ENCODE measurements around the gene LCE3D.

The LCE3D gene, protein sequence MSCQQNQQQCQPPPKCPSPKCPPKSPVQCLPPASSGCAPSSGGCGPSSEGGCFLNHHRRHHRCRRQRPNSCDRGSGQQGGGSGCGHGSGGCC

DNA sequence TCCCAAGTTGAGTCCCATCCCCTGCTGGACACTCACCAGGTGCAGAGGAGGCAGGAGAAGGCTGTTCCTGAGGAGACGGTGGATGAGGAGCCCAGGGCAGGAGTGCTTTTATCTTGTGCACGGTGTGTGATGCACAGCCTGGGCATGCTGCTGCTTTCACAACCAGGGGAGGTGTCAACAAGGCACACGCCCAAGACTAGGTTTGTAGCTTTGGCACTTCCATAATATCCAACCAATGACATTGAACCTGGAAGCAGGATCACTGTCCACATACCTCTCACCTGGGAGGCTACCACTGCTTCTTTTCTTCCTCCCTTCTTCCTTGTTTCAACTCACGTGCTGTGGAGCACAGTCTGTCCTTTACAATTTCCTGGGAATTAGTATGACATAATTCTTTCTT, at the start of gene LCE3D:
TSS of gene LCE3D (minus strand) at position 84 of the 400 bp plus-strand sequence. CDS start 580 bp downstream, outside the sequence.
- Histone ChIP-seq H3K9ac (ENCODE audit: low read depth in 1 of 2, low read length in 2 of 2) (no peak within 1 kb of the TSS), H3K4me3 (ENCODE audit: low read depth in 1 of 2, low read length in 2 of 2) (no peak within 1 kb of the TSS), H3K27ac (ENCODE audit: low read depth, low read length) (no peak within 1 kb of the TSS), H3K9me3 (ENCODE audit: control insufficient read depth in 1 of 2, low read length in 2 of 2) (no peaks in the 10 kb centered on the region), H3K27me3 (ENCODE audit: control insufficient read depth in 1 of 2, insufficient read depth in 2 of 2, low read length in 2 of 2) (no peaks in the 10 kb centered on the region), H3K36me3 (ENCODE audit: control insufficient read depth in 1 of 2, insufficient read depth in 2 of 2, low read length in 2 of 2) (no peaks in the 10 kb centered on the region), H3K4me1 (ENCODE audit: control insufficient read depth in 1 of 2, insufficient read depth in 2 of 2, low read length in 2 of 2) (no peaks in the 10 kb centered on the region)

DNA sequence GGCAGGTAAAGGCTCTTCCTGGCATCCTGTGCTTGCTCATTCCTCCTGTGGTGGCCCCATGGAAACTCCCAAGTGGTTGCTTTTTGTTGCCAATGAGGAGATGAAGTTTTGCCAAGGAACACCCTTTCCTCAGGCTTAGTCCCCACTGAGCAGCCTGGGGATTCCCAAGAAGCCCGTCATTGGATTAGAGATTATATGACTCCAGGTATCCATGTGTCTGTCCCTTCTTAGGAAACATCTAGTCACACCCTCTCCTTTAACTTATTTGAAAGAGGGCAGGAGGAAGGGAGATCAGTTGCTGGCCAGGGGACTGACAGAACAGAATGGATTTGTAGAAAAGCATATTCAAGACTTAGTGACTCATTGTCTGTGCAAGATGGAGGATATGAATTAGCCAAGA, 46.4 kb upstream of the LCE3D start:
- Histone ChIP-seq H3K4me1 (ENCODE audit: control insufficient read depth in 1 of 2, insufficient read depth in 2 of 2, low read length in 2 of 2) (no peaks in the 10 kb centered on the region), H3K36me3 (ENCODE audit: control insufficient read depth in 1 of 2, insufficient read depth in 2 of 2, low read length in 2 of 2) (no peaks in the 10 kb centered on the region), H3K27ac (ENCODE audit: low read depth, low read length) (no peak overlapping the region), H3K9me3 (ENCODE audit: control insufficient read depth in 1 of 2, low read length in 2 of 2) (no peaks in the 10 kb centered on the region), H3K4me3 (ENCODE audit: low read depth in 1 of 2, low read length in 2 of 2) (no peak overlapping the region), H3K9ac (ENCODE audit: low read depth in 1 of 2, low read length in 2 of 2) (no peak overlapping the region), H3K27me3 (ENCODE audit: control insufficient read depth in 1 of 2, insufficient read depth in 2 of 2, low read length in 2 of 2) (no peaks in the 10 kb centered on the region)

- H3K36me3 ChIP-seq (ENCODE audit: control insufficient read depth in 1 of 2, insufficient read depth in 2 of 2, low read length in 2 of 2), result no peaks in the 10 kb centered on the region
- no peak overlapping the region for H3K27ac ChIP-seq (ENCODE audit: low read depth, low read length)
- peaks cover 3 to 16% of the 10 kb centered on the region in 2 donors for H3K9me3 ChIP-seq (ENCODE audit: control insufficient read depth in 1 of 2, low read length in 2 of 2)
- no peaks in the 10 kb centered on the region for H3K4me1 ChIP-seq (ENCODE audit: control insufficient read depth in 1 of 2, insufficient read depth in 2 of 2, low read length in 2 of 2)
- H3K27me3 ChIP-seq (ENCODE audit: control insufficient read depth in 1 of 2, insufficient read depth in 2 of 2, low read length in 2 of 2), result no peaks in the 10 kb centered on the region
- H3K4me3 ChIP-seq (ENCODE audit: low read depth in 1 of 2, low read length in 2 of 2), result no peak overlapping the region
- no peak overlapping the region for H3K9ac ChIP-seq (ENCODE audit: low read depth in 1 of 2, low read length in 2 of 2)
Observed at GRCh38 chr1:152623203-152623844, 43.0 kb upstream of the LCE3D start.

DNA sequence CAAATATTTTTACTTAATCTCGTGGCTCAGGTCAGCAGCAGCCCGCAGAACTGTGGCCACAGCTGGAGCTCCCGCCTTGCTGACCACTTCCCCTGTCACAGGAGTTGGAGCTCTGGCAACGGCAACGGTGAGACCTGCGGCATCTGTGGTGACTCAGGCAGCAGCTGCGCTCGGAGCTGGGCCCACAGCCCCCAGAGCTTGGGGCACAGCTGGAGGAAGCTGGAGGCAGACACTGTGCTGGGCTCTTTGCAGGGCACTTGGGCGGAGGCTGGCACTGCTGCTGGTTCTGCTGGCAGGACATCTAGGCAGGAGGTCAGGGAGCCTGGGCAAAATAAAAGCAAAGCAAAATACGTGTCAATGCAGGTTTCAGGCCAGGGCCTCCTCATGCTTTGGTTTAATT, 42.5 kb upstream of the LCE3D start, which contains the start of gene LCE3A:
TSS of gene LCE3A (minus strand) at position 301 of the 400 bp plus-strand sequence. CDS start at position 301, 0 bp downstream.
- Histone ChIP-seq H3K27me3 (ENCODE audit: control insufficient read depth in 1 of 2, insufficient read depth in 2 of 2, low read length in 2 of 2) (no peaks in the 10 kb centered on the region), H3K27ac (ENCODE audit: low read depth, low read length) (no peak within 1 kb of the TSS)

GRCh38 chr1:152621993-152622392, 41.7 kb upstream of the LCE3D start:
- Histone ChIP-seq H3K27me3 (ENCODE audit: control insufficient read depth in 1 of 2, insufficient read depth in 2 of 2, low read length in 2 of 2) (no peaks in the 10 kb centered on the region), H3K9me3 (ENCODE audit: control insufficient read depth in 1 of 2, low read length in 2 of 2) (peaks cover 4 to 17% of the 10 kb centered on the region in 2 donors), H3K4me1 (ENCODE audit: control insufficient read depth in 1 of 2, insufficient read depth in 2 of 2, low read length in 2 of 2) (no peaks in the 10 kb centered on the region), H3K9ac (ENCODE audit: low read depth in 1 of 2, low read length in 2 of 2) (no peak overlapping the region), H3K4me3 (ENCODE audit: low read depth in 1 of 2, low read length in 2 of 2) (no peak overlapping the region), H3K36me3 (ENCODE audit: control insufficient read depth in 1 of 2, insufficient read depth in 2 of 2, low read length in 2 of 2) (no peaks in the 10 kb centered on the region), H3K27ac (ENCODE audit: low read depth, low read length) (no peak overlapping the region)

More for the DNA sequence above, 42.5 kb upstream of the LCE3D start, which contains the start of gene LCE3A:
- Histone ChIP-seq H3K9ac (ENCODE audit: low read depth in 1 of 2, low read length in 2 of 2) (no peak within 1 kb of the TSS), H3K4me3 (ENCODE audit: low read depth in 1 of 2, low read length in 2 of 2) (no peak within 1 kb of the TSS), H3K9me3 (ENCODE audit: control insufficient read depth in 1 of 2, low read length in 2 of 2) (peaks cover 4 to 17% of the 10 kb centered on the region in 2 donors), H3K36me3 (ENCODE audit: control insufficient read depth in 1 of 2, insufficient read depth in 2 of 2, low read length in 2 of 2) (no peaks in the 10 kb centered on the region), H3K4me1 (ENCODE audit: control insufficient read depth in 1 of 2, insufficient read depth in 2 of 2, low read length in 2 of 2) (no peaks in the 10 kb centered on the region)

- no peaks in the 10 kb centered on the region for H3K27me3 ChIP-seq (ENCODE audit: control insufficient read depth in 1 of 2, insufficient read depth in 2 of 2, low read length in 2 of 2)
- no peak within 1 kb of the TSS for H3K9ac ChIP-seq (ENCODE audit: low read depth in 1 of 2, low read length in 2 of 2)
- peaks cover 3% of the 10 kb centered on the region in 2 donors for H3K9me3 ChIP-seq (ENCODE audit: control insufficient read depth in 1 of 2, low read length in 2 of 2)
- H3K4me1 ChIP-seq (ENCODE audit: control insufficient read depth in 1 of 2, insufficient read depth in 2 of 2, low read length in 2 of 2), result no peaks in the 10 kb centered on the region
- no peak within 1 kb of the TSS for H3K4me3 ChIP-seq (ENCODE audit: low read depth in 1 of 2, low read length in 2 of 2)
- H3K36me3 ChIP-seq (ENCODE audit: control insufficient read depth in 1 of 2, insufficient read depth in 2 of 2, low read length in 2 of 2), result no peaks in the 10 kb centered on the region
- no peak within 1 kb of the TSS for H3K27ac ChIP-seq (ENCODE audit: low read depth, low read length)
Observed at GRCh38 chr1:152613511-152613910, 33.2 kb upstream of the LCE3D start, which contains the start of gene LCE3B. LCE3B (plus strand) TSS chr1:152613811; CDS start chr1:152613811, 0 bp downstream.

- Histone ChIP-seq H3K27ac (ENCODE audit: low read depth, low read length) (no peak within 1 kb of the TSS), H3K4me1 (ENCODE audit: control insufficient read depth in 1 of 2, insufficient read depth in 2 of 2, low read length in 2 of 2) (no peaks in the 10 kb centered on the region), H3K4me3 (ENCODE audit: low read depth in 1 of 2, low read length in 2 of 2) (no peak within 1 kb of the TSS), H3K9ac (ENCODE audit: low read depth in 1 of 2, low read length in 2 of 2) (no peak within 1 kb of the TSS), H3K36me3 (ENCODE audit: control insufficient read depth in 1 of 2, insufficient read depth in 2 of 2, low read length in 2 of 2) (no peaks in the 10 kb centered on the region), H3K9me3 (ENCODE audit: control insufficient read depth in 1 of 2, low read length in 2 of 2) (no peaks in the 10 kb centered on the region), H3K27me3 (ENCODE audit: control insufficient read depth in 1 of 2, insufficient read depth in 2 of 2, low read length in 2 of 2) (no peaks in the 10 kb centered on the region)
Observed at GRCh38 chr1:152599934-152600333, 19.6 kb upstream of the LCE3D start, which contains the start of gene LCE3C. LCE3C (plus strand) TSS chr1:152600234; CDS start chr1:152600732, 498 bp downstream.

GRCh38 chr1:152596986-152597385, 16.7 kb upstream of the LCE3D start:
- Histone ChIP-seq H3K36me3 (ENCODE audit: control insufficient read depth in 1 of 2, insufficient read depth in 2 of 2, low read length in 2 of 2) (no peaks in the 10 kb centered on the region), H3K9ac (ENCODE audit: low read depth in 1 of 2, low read length in 2 of 2) (no peak overlapping the region), H3K4me3 (ENCODE audit: low read depth in 1 of 2, low read length in 2 of 2) (no peak overlapping the region), H3K27ac (ENCODE audit: low read depth, low read length) (no peak overlapping the region), H3K4me1 (ENCODE audit: control insufficient read depth in 1 of 2, insufficient read depth in 2 of 2, low read length in 2 of 2) (no peaks in the 10 kb centered on the region), H3K27me3 (ENCODE audit: control insufficient read depth in 1 of 2, insufficient read depth in 2 of 2, low read length in 2 of 2) (no peaks in the 10 kb centered on the region), H3K9me3 (ENCODE audit: control insufficient read depth in 1 of 2, low read length in 2 of 2) (no peaks in the 10 kb centered on the region)

- Histone ChIP-seq H3K36me3 (ENCODE audit: control insufficient read depth in 1 of 2, insufficient read depth in 2 of 2, low read length in 2 of 2) (no peaks in the 10 kb centered on the region), H3K27me3 (ENCODE audit: control insufficient read depth in 1 of 2, insufficient read depth in 2 of 2, low read length in 2 of 2) (no peaks in the 10 kb centered on the region), H3K4me3 (ENCODE audit: low read depth in 1 of 2, low read length in 2 of 2) (no peak overlapping the region), H3K27ac (ENCODE audit: low read depth, low read length) (no peak overlapping the region), H3K9me3 (ENCODE audit: control insufficient read depth in 1 of 2, low read length in 2 of 2) (no peaks in the 10 kb centered on the region), H3K4me1 (ENCODE audit: control insufficient read depth in 1 of 2, insufficient read depth in 2 of 2, low read length in 2 of 2) (no peaks in the 10 kb centered on the region), H3K9ac (ENCODE audit: low read depth in 1 of 2, low read length in 2 of 2) (no peak overlapping the region)
Observed at GRCh38 chr1:152585586-152585985, 5.3 kb upstream of the LCE3D start.

GRCh38 chr1:152582647-152583046, 2.3 kb upstream of the LCE3D start:
- H3K4me1 ChIP-seq (ENCODE audit: control insufficient read depth in 1 of 2, insufficient read depth in 2 of 2, low read length in 2 of 2), result no peaks in the 10 kb centered on the region
- no peaks in the 10 kb centered on the region for H3K9me3 ChIP-seq (ENCODE audit: control insufficient read depth in 1 of 2, low read length in 2 of 2)
- H3K4me3 ChIP-seq (ENCODE audit: low read depth in 1 of 2, low read length in 2 of 2), result no peak overlapping the region
- H3K9ac ChIP-seq (ENCODE audit: low read depth in 1 of 2, low read length in 2 of 2), result no peak overlapping the region
- H3K27me3 ChIP-seq (ENCODE audit: control insufficient read depth in 1 of 2, insufficient read depth in 2 of 2, low read length in 2 of 2), result no peaks in the 10 kb centered on the region
- H3K27ac ChIP-seq (ENCODE audit: low read depth, low read length), result no peak overlapping the region
- H3K36me3 ChIP-seq (ENCODE audit: control insufficient read depth in 1 of 2, insufficient read depth in 2 of 2, low read length in 2 of 2), result no peaks in the 10 kb centered on the region
